SH-SY5Y (cell line): ENCODE measurements around the gene AKR1A1.

Experiments used
- GATA2 ChIP-seq: IDR thresholded peaks from 2 replicates; pipeline ENCODE4 v1.6.1; 2011; ENCODE audit warnings: mild to moderate bottlenecking, low read depth, low read length
- GATA3 ChIP-seq: IDR thresholded peaks from 2 replicates; pipeline ENCODE4 v1.6.1; 2011; ENCODE audit warnings: low read depth, mild to moderate bottlenecking, low read length, moderate library complexity

DNA sequence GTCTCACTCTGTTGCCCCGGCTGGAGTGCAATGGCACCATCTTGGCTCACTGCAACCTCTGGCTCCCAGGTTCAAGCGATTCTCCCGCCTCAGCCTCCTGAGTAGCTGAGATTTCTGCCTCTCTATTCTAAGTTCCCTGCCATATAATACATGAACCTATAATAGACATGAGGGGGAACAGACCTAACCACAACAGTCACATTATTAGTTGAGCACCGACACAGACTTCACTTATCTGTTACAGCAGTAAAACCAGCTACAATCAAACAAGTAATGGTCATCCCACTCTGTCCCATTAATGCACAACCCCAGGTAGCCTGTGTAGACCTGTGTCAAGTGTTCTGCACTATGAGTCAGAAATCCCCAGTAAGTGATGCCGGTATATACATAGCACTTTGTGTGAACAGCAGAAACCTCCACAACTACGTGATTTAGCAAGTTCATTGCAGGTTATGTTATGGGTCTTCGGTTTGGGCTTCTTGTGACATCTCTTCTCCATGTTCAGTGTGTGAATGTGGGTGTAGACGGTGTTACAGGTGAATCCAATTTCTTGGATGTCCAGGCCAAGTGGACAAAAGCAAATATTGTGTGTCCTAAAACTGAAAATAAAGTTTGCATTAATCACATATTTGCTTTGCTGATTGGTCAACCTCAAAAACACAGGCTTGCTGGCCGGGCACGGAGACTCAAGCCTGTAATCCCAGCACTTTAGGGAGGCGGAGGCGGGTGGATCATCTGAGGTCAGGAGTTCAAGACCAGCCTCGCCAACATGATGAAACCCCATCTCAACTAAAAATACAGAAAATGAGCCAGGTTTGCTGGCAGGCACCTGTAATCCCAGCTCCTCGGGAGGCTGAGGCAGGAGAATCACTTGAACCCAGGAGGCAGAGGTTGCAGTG, 46.9 kb upstream of the AKR1A1 start:
- no peak for TF ChIP-seq GATA2
- no peak for TF ChIP-seq GATA3
